Measurements from ENCODE around the gene MINDY1.

- TF ChIP-seq, protein P1, sequence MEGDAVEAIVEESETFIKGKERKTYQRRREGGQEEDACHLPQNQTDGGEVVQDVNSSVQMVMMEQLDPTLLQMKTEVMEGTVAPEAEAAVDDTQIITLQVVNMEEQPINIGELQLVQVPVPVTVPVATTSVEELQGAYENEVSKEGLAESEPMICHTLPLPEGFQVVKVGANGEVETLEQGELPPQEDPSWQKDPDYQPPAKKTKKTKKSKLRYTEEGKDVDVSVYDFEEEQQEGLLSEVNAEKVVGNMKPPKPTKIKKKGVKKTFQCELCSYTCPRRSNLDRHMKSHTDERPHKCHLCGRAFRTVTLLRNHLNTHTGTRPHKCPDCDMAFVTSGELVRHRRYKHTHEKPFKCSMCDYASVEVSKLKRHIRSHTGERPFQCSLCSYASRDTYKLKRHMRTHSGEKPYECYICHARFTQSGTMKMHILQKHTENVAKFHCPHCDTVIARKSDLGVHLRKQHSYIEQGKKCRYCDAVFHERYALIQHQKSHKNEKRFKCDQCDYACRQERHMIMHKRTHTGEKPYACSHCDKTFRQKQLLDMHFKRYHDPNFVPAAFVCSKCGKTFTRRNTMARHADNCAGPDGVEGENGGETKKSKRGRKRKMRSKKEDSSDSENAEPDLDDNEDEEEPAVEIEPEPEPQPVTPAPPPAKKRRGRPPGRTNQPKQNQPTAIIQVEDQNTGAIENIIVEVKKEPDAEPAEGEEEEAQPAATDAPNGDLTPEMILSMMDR (IDR thresholded peaks at IDR 0.05) = no peak
- TF ChIP-seq POLR2A (IDR thresholded peaks at IDR 0.05) = no peak
These were observed 6.2 kb upstream of the MINDY1 start for GRCh38 chr1:151012684-151013471.

Data from thyroid gland (tissue), 4 donors.